ENCODE data around the gene TTC21A.

Gene TTC21A

GRCh38 chr3:39184081-39184967, 76.8 kb downstream of the TTC21A start:
- DNase-seq: no peak

DNA sequence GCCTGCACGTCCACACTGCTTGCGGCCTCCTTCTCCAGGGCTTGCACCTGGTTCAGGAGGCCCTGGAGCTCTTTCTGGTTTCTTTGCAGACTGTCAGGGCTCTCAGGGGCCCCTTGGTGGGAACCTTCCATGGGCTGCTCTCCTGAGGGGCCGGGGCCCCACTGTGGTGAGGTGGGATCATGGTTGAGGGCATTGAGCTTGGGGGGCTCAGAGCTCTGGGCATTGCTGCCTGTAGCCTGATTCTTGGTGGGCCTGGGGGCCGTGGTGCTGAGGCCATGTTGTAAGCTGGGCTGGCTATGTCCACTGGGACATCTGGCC, 77.4 kb downstream of the TTC21A start:
- DNase-seq: no peak

- no peak for DNase-seq
These were observed 78.0 kb downstream of the TTC21A start for GRCh38 chr3:39185326-39185958.

- DNase-seq: no peak
These were observed 78.6 kb downstream of the TTC21A start for GRCh38 chr3:39185959-39186691.

GRCh38 chr3:39186692-39187151, 79.2 kb downstream of the TTC21A start:
- no peak for DNase-seq

DNA sequence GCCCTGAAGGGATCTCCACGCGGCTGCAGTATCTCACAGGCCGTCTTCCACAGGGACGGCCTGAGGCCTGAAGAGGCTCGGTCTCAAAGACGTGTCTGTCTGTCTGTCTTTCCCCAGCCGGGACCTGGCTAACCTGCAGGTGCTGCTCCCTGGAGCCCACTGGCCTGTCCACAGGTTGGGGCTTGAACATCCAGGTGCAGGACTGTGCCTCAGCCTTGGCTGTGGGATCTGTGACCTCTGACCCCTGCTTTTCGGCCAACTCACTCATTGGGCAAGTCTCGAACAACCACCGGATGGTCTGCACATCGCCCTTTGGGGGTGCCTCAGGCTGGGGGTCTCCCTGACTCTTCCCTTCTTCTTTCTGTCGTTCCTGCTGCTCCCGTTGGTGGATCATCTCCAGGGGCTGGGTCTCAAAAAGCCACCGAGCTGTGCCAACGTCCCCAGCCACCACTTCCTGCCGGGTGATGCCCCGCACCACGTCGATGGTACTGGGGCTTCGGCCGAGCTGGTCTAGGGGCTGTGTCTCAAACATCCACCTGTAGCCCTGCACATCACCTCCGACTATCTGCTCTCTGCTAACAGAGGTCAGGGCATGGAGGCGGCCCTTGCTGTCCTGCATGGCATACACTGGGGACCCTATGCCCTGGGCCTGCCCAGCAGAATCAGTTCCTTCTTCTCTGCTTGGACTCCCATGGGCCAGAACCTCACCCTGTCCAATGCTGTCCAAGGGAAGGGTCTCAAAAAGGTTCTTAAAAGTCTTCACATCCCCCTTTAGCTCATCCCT, 80.1 kb downstream of the TTC21A start:
- DNase-seq: no peak
